Ectodermal cell (in vitro differentiated cells): ENCODE results near the gene RUBCN.
A peak's percentile ranks its signal among the peaks of the same experiment; 100 is the strongest.
"Not testable (repeated sequence)": the region's sequence is repeated elsewhere in the genome, so short reads cannot be mapped to it uniquely, and the experiment has no call there.

Experiments used
- H3K27ac ChIP-seq: 2 replicates; pipeline ENCODE4 v1.7.0; 2013; ENCODE audit warnings: mild to moderate bottlenecking, low read depth, low read length; ENCODE audit not compliant: insufficient read depth, poor library complexity, severe bottlenecking
- H3K27me3 ChIP-seq: 2 replicates; pipeline ENCODE4 v1.7.0; 2013; ENCODE audit warnings: mild to moderate bottlenecking, low read length; ENCODE audit not compliant: insufficient read depth, control insufficient read depth, poor library complexity, severe bottlenecking
- H3K36me3 ChIP-seq: one replicate; pipeline ENCODE4 v1.7.0; 2013; ENCODE audit warnings: low read length; ENCODE audit not compliant: control insufficient read depth, insufficient read depth
- H3K4me1 ChIP-seq: one replicate; pipeline ENCODE4 v1.7.0; 2013; ENCODE audit warnings: low read length; ENCODE audit not compliant: control insufficient read depth, insufficient read depth
- H3K4me3 ChIP-seq: 2 replicates; pipeline ENCODE4 v1.7.0; 2013; ENCODE audit warnings: low read depth, low read length, control low read depth; ENCODE audit not compliant: insufficient read depth
- H3K9me3 ChIP-seq: 2 replicates; pipeline ENCODE4 v1.7.0; 2013; ENCODE audit warnings: mild to moderate bottlenecking, low read length, moderate library complexity; ENCODE audit not compliant: control insufficient read depth
- WGBS, 2 experiments: methylation state at CpG; one replicate each; pipeline ENCODE4 v1.1.7; 2013; ENCODE audit warnings: missing lambda C conversion rate in 2 of 2; 5-methylcytosine and 5-hydroxymethylcytosine counted together

The RUBCN gene

GRCh38 chr3:197627158-197627771 is 109.4 kb downstream of the RUBCN start:
- H3K4me3 ChIP-seq, result peak overlapping the region; percentile 56
- not testable (repeated sequence) for H3K27me3 ChIP-seq, H3K27ac ChIP-seq, H3K9me3 ChIP-seq, H3K36me3 ChIP-seq, H3K4me1 ChIP-seq
- WGBS, 2 experiments, result 0% methylated on average over 18 to 19 of the region's 67 CpGs

GRCh38 chr3:197626404-197627157 is 110.1 kb downstream of the RUBCN start:
- H3K9me3 ChIP-seq, H3K27me3 ChIP-seq, H3K27ac ChIP-seq, H3K4me1 ChIP-seq, H3K36me3 ChIP-seq: not testable (repeated sequence)
- H3K4me3 ChIP-seq, result peak overlapping the region; percentile 56
- 0 to 1% methylated on average over 4 of the region's 18 CpGs for WGBS, 2 experiments

GRCh38 chr3:197621478-197621877 is 115.2 kb downstream of the RUBCN start:
- H3K27ac ChIP-seq, H3K4me3 ChIP-seq, H3K4me1 ChIP-seq, H3K27me3 ChIP-seq, H3K9me3 ChIP-seq: not testable (repeated sequence)
- 97 to 98% methylated on average over 12 to 13 of the region's 13 CpGs for WGBS, 2 experiments
- H3K36me3 ChIP-seq, result peaks cover 23% of the 10 kb centered on the region
